PC-3 (cell line): ENCODE data around the gene CASD1. TPM values are rescaled to one million over a fixed set of nuclear protein-coding genes. Genes with fewer than 3 reads are reported as not detected.

ENCODE experiments used
- ATAC-seq: fragments of 200-7000 bp; cut with Tn5 transposase; 2 replicates; pipeline ENCODE4 v1.9.1; 2020; ENCODE audit warnings: mild to moderate bottlenecking, moderate library complexity
- BruUV-seq: library from RNA; stranded (reverse); fragments of 400-500 nt; replicated peaks from 2 replicates; lab custom pipeline; 2021; lab: Mats Ljungman, UMichigan
- CTCF ChIA-PET: fragments of 300-600 bp; sonication (Branson Sonifier 250); formaldehyde crosslinking; loops from one replicate; lab custom pipeline; 2022; ENCODE audit warnings: antibody characterized with exemption; lab: Charles Lee
- POLR2A ChIA-PET: fragments of 300-600 bp; sonication (Branson Sonifier 250); formaldehyde crosslinking; loops from one replicate; lab custom pipeline; 2022; ENCODE audit warnings: antibody characterized with exemption; ENCODE audit not compliant: unreplicated experiment; lab: Charles Lee
- DNase-seq: peaks from one replicate; pipeline ENCODE4 v3.0.0-alpha.2; 2015
- H2AFZ ChIP-seq: fragments of 300-600 bp; sonication (generic); 2 replicates; pipeline ENCODE4 v1.6.0; 2016; ENCODE audit warnings: antibody characterized with exemption, low read length
- H3F3A ChIP-seq: fragments of 300-600 bp; sonication (generic); one replicate; pipeline ENCODE4 v1.6.0; 2017; ENCODE audit warnings: antibody characterized with exemption, low read length, control low read depth, mild to moderate bottlenecking; ENCODE audit not compliant: unreplicated experiment
- H3K27ac ChIP-seq: fragments of 300-600 bp; sonication (generic); 2 replicates; pipeline ENCODE4 v1.5.1; 2016; ENCODE audit warnings: mild to moderate bottlenecking, low read length
- H3K27me3 ChIP-seq: fragments of 300-600 bp; sonication (generic); 2 replicates; pipeline ENCODE4 v1.6.1; 2016; ENCODE audit warnings: low read length, mixed read lengths
- H3K36me3 ChIP-seq: fragments of 300-600 bp; sonication (generic); 2 replicates; pipeline ENCODE4 v1.6.1; 2016; ENCODE audit warnings: low read depth, mixed run types, low read length, mixed read lengths
- H3K4me1 ChIP-seq: fragments of 300-600 bp; sonication (generic); 2 replicates; pipeline ENCODE4 v1.5.1; 2016; ENCODE audit warnings: low read length; ENCODE audit not compliant: insufficient read depth
- H3K4me2 ChIP-seq: fragments of 300-600 bp; sonication (generic); 2 replicates; pipeline ENCODE4 v1.6.0; 2016; ENCODE audit warnings: low read length
- H3K4me3 ChIP-seq: fragments of 300-600 bp; sonication (generic); 2 replicates; pipeline ENCODE4 v1.5.1; 2016; ENCODE audit warnings: mild to moderate bottlenecking, low read length, mixed read lengths
- H3K79me2 ChIP-seq: fragments of 300-600 bp; sonication (generic); 2 replicates; pipeline ENCODE4 v1.6.1; 2017; ENCODE audit warnings: low read length, mixed read lengths
- H3K9ac ChIP-seq: fragments of 300-600 bp; sonication (generic); 2 replicates; pipeline ENCODE4 v1.6.0; 2016; ENCODE audit warnings: mild to moderate bottlenecking, low read length
- H3K9me2 ChIP-seq: fragments of 300-600 bp; sonication (generic); replicated peaks from 2 replicates; pipeline ENCODE4 v1.6.1; 2016; ENCODE audit warnings: mixed run types, low read length, mixed read lengths
- H3K9me3 ChIP-seq: fragments of 300-600 bp; sonication (generic); 2 replicates; pipeline ENCODE4 v1.6.1; 2016; ENCODE audit warnings: low read length, mixed read lengths
- H4K20me1 ChIP-seq: fragments of 300-600 bp; sonication (generic); 2 replicates; pipeline ENCODE4 v1.6.1; 2016; ENCODE audit warnings: low read length, mixed read lengths
- CTCF ChIP-seq: fragments of 300-600 bp; sonication (generic); conservative IDR thresholded peaks from 2 replicates; pipeline ENCODE4 v1.5.1; 2017; ENCODE audit warnings: antibody characterized with exemption, low read depth, mild to moderate bottlenecking, low read length
- EZH2 ChIP-seq: fragments of 300-600 bp; sonication (generic); IDR thresholded peaks from one replicate; pipeline ENCODE4 v1.6.1; 2017; ENCODE audit warnings: antibody characterized with exemption, mild to moderate bottlenecking, low read length; ENCODE audit not compliant: unreplicated experiment
- EZH2phosphoT487 ChIP-seq: fragments of 300-600 bp; sonication (generic); IDR thresholded peaks from 2 replicates; pipeline ENCODE4 v1.6.1; 2018; ENCODE audit warnings: mild to moderate bottlenecking, antibody characterized with exemption, low read length, borderline replicate concordance
- intact Hi-C: fragments of 100-400 bp; cut with micrococcal nuclease; formaldehyde crosslinking; loops from 2 replicates; pipeline ENCODE4 v1.9.0; 2023
- total RNA-seq: library from RNA; depleted of rRNA; stranded (reverse); fragments of >200 nt; gene quantifications from 2 replicates; pipeline ENCODE4 v1.2.3, GENCODE V29; 2014

Gene CASD1
- total RNA-seq, 1 experiment from 2014 or later = 9.3 TPM

- no peak overlapping the region for H3K4me2 ChIP-seq
- H3K79me2 ChIP-seq = no peaks in the 10 kb centered on the region
- H3K9me2 ChIP-seq = no peaks in the 10 kb centered on the region
- no peaks in the 10 kb centered on the region for H3K9me3 ChIP-seq
- peaks cover 13% of the 10 kb centered on the region; the same call in 1 of the 2 replicates for H3K36me3 ChIP-seq
- DNase-seq = no peak
- H3K4me3 ChIP-seq = no peak overlapping the region
- no peak overlapping the region for H3K27ac ChIP-seq
- CTCF ChIA-PET = interaction anchor here (0.6 kb wide), 1 partner anchor 505 kb away, joined by 3 read pairs; no protein-coding TSS in a partner anchor
- H3F3A ChIP-seq = no peaks in the 10 kb centered on the region
- intact Hi-C loops = no loop called here
- TF ChIP-seq EZH2 (no peak), EZH2phosphoT487 (no peak), CTCF (no peak)
- H3K9ac ChIP-seq = no peak overlapping the region
- H3K4me1 ChIP-seq = no peaks in the 10 kb centered on the region
- ATAC-seq = no peak
- no TSS peak for BruUV-seq
- no peaks in the 10 kb centered on the region for H3K27me3 ChIP-seq
- POLR2A ChIA-PET = interaction anchor here (0.5 kb wide), 1 partner anchor 130 kb away, joined by 5 read pairs; no protein-coding TSS in a partner anchor
- H4K20me1 ChIP-seq = no peaks in the 10 kb centered on the region
- no peak overlapping the region for H2AFZ ChIP-seq
Observed at GRCh38 chr7:94529516-94529915, 19.9 kb downstream of the CASD1 start.

- H4K20me1 ChIP-seq = no peaks in the 10 kb centered on the region
- DNase-seq (no peak), ATAC-seq (no peak)
- H3K4me1 ChIP-seq = no peaks in the 10 kb centered on the region
- H3K27me3 ChIP-seq = no peaks in the 10 kb centered on the region
- H3K36me3 ChIP-seq = peaks cover 13% of the 10 kb centered on the region; the same call in 1 of the 2 replicates
- intact Hi-C loops = no loop called here
- ChIA-PET POLR2A (no interaction called here), CTCF (no interaction called here)
- H3K4me2 ChIP-seq = no peak overlapping the region
- no peaks in the 10 kb centered on the region for H3K79me2 ChIP-seq
- H3K4me3 ChIP-seq = no peak overlapping the region
- no peak overlapping the region for H3K9ac ChIP-seq
- BruUV-seq = no TSS peak
- no peak overlapping the region for H3K27ac ChIP-seq
- TF ChIP-seq EZH2 (no peak), CTCF (no peak), EZH2phosphoT487 (no peak)
- H3F3A ChIP-seq = no peaks in the 10 kb centered on the region
- no peak overlapping the region for H2AFZ ChIP-seq
- no peaks in the 10 kb centered on the region for H3K9me3 ChIP-seq
- H3K9me2 ChIP-seq = no peaks in the 10 kb centered on the region
Observed at GRCh38 chr7:94530109-94530508, 20.5 kb downstream of the CASD1 start.

- BruUV-seq = no TSS peak
- TF ChIP-seq EZH2phosphoT487 (no peak), CTCF (no peak), EZH2 (no peak)
- Histone ChIP-seq H3K36me3 (peaks cover 15% of the 10 kb centered on the region; the same call in 1 of the 2 replicates), H3K9me2 (no peaks in the 10 kb centered on the region), H3K4me2 (no peak overlapping the region), H3K9me3 (no peaks in the 10 kb centered on the region), H3K4me3 (no peak overlapping the region), H3K27me3 (no peaks in the 10 kb centered on the region), H4K20me1 (no peaks in the 10 kb centered on the region), H2AFZ (no peak overlapping the region), H3F3A (no peaks in the 10 kb centered on the region), H3K4me1 (no peaks in the 10 kb centered on the region), H3K27ac (no peak overlapping the region), H3K9ac (no peak overlapping the region), H3K79me2 (no peaks in the 10 kb centered on the region)
- ChIA-PET CTCF (no interaction called here), POLR2A (no interaction called here)
- intact Hi-C loops = no loop called here
- DNase-seq (no peak), ATAC-seq (no peak)
Observed at GRCh38 chr7:94532676-94533075, 23.1 kb downstream of the CASD1 start.
